Stimulated activated CD4-positive, alpha-beta T cell treated with anti-CD3 and anti-CD28 coated beads, Interleukin-2, amount 100 ng/mL, for 4 hours (primary cell): Measurements from ENCODE around the gene HYAL4.
"Not testable (repeated sequence)": the region's sequence is repeated elsewhere in the genome, so short reads cannot be mapped to it uniquely, and the experiment has no call there.

Experiments used
- DNase-seq: peaks from one replicate; pipeline ENCODE4 v3.0.0-alpha.2; 2020; ENCODE audit warnings: low read depth

The HYAL4 gene, protein sequence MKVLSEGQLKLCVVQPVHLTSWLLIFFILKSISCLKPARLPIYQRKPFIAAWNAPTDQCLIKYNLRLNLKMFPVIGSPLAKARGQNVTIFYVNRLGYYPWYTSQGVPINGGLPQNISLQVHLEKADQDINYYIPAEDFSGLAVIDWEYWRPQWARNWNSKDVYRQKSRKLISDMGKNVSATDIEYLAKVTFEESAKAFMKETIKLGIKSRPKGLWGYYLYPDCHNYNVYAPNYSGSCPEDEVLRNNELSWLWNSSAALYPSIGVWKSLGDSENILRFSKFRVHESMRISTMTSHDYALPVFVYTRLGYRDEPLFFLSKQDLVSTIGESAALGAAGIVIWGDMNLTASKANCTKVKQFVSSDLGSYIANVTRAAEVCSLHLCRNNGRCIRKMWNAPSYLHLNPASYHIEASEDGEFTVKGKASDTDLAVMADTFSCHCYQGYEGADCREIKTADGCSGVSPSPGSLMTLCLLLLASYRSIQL

DNA sequence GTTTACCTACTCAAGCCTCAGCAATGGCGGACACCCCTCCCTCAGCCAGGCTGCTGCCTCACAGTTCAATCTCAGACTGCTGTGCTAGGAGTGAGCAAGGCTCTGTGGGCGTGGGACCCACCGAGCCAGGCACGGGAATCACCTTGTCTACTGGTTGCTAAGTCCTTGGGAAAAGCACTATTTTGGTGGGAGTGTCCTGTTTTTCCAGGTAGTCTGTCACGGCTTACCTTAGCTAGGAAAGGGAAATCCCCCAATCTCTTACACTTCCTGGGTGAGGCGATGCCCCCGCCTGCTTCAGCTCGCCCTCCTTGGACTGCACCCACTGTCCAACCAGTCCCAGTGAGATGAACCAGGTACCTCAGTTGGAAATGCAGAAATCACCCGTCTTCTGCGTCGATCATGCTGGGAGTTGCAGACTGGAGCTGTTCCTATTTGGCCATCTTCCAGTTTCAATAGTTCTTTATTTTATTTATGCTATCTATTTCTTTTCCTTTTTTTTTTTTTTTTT lies at the start of gene HYAL4:
Gene HYAL4 (plus strand): TSS at position 458 of the 508 bp plus-strand sequence. CDS start 23,105 bp downstream, outside the sequence.
- no peak for DNase-seq

DNA sequence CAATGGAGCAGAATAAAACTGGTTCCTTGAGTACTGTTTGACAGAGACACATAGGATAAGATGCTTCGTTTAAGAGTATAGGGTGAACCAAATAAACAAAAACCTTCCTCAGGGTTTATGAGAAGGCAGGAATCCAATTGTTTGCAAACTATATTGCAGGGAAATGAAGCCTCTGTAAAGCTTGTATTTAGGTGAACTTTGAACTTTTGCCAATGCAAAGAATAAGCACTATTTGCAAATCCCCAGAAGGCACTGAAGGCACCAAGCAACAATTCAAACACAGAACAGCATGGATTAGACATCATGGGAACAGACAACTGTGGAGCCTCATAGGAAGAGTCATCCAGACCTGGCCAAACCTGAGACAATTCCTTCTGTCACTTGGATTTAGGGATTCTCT lies 49.1 kb upstream of the HYAL4 start:
- DNase-seq = no peak

DNA sequence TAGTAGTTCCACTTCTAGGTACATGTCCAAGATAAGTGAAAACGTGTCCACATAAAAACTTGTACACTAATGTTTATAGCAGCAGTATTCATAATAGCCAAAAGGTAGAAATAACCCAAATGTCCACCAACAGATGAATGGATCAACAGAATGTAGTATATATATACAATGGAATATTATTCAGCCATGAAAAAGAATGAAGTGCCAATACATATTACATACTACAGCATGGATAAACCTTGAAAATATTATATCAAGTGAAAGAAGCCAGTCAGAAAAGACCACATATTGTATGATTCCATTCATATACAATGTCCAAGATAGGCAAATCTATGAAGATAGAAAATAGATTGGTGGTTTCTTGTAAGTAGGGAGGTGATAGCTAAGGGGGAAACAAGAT lies 48.4 kb upstream of the HYAL4 start:
- DNase-seq = no peak

DNA sequence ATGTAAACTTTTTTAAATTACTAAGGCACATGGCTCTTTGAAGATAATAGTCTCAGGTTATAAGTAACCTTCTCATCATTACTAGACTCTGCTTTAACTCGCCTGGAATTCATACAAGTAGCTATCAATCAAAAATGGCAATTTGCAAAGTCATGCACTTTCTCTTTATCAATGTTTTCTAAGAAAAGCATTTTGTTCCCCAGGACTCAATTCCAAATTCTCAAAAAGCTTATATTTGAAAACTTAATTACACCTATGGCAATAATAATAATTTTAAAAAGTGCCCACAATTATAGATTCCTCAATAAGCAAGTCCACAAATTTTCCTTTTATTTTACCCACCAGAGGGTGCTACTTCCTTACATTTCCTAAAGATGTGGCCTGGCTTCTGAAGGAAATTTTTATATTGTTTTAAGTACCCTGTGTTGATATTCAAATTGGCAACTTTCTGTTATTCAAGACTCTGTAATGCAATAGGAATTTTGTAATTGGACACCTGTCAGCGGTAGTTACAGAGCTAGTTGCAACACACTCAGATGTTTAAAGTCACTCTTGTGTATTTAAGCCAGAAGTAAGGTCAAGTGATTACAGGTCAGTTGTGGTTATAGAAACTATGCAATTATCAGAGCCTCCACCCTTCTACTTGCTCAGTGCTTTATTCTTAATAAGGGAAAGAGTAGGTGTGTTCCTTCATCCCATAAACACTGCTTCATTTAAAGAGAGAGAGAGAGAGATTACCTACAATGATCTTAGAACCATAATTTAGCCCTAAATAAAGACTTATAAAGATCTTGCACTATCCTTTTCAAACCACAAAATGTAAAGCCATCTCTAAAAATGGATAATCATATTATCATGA lies 47.1 kb upstream of the HYAL4 start:
- no peak for DNase-seq

DNA sequence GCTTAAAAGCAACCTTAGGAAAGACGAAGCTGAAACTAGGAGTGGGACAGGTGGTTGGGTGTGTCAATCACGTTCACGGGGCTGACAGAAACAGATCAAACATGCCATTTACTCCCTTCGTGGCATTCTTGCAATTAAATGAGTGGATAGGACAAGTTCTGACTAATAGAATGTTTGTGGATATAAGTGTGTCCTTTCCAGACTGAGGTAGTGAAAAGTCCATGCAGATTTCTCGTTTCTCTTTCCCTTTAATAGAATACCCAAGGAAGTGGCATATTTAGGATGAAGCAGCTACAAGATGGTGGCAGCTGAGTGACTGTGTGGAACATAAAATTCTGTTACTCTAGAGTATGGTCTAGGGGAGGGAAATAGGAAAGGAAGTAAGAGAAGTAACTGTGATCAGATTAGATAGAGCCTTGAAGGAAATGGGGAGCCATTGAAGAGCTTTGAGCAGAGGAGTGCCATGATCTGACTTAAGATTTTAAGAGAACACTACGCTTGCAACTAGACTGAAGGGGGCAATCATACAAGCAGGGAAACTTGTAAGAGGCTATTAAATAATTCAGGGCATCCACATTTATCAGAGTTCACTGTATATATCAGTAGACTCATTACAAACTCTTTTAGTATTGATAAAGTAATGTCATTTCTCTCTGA lies 46.3 kb upstream of the HYAL4 start:
- DNase-seq = no peak

DNA sequence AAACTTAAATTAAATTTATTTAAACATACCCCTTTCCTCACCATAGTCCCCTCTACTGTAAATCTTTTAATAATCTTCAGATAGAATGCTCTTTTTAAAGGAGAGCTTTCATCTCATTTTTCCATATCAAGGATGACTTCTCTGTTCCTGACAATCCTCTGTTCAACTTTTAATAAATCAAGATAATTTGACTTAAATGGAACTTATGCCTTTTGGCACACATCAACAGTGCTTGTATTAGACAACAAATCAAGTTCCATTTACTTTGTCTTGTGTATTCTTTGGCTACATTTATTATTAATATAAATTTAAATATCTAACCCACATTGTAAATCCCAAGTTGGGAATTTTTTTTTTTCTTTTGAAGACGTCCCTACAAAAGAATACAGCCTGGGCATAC lies 42.7 kb upstream of the HYAL4 start:
- DNase-seq = no peak

DNA sequence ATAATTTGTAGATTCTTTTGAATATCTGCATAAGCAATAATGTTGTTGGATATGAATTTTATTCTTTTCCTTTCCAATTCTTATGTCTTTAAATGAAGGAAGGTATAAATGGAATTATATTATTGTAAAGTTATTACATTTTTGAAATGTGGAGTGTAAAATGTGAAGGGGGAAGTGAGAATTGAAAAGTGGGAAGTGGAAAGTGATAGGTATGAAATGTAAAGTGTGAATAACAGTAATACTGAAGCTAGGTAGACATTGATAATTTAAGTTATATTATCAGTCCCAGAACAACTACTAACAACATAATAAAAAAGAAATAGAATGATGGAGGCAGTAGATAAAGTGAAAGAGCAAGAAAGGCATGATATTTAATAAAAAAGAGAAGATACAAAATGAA lies 39.7 kb upstream of the HYAL4 start:
- DNase-seq = no peak

DNA sequence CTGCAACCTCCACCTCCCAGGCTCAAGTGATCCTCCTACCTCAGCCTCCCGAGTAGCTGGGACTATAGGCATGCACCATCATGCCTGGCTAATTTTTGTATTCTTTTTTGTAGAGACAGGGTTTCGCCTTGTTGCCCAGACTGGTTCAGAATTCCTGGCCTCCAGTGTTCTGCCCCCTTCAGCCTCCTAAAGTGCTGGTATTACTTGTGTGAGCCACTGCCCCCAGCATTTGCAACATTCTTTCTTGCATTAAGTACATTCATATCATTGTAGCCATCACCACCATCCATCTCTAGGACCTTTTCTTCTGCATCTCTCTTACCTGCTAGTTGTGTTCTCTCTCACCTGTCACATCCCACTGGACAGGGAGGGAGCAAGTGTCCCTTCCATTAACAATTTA lies 35.5 kb upstream of the HYAL4 start:
- no peak for DNase-seq

DNA sequence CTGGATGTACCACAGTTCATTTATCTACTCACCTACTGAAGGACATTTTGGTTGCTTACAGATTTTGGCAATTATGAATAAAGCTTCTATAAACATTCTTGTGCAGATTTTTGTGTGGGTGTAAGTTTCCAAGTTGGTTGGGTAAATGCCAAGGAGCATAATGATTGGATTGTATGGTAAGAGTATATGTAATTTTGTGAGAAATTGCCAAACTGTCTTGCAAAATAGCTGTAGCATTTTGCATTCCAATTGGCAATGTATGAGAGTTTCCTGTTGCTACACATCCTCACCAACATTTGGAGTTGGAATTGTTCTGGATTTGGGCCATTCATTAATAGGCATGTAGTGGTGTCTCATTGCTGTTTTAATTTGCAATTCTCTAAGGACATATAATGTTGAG lies 33.9 kb upstream of the HYAL4 start:
- DNase-seq = no peak

DNA sequence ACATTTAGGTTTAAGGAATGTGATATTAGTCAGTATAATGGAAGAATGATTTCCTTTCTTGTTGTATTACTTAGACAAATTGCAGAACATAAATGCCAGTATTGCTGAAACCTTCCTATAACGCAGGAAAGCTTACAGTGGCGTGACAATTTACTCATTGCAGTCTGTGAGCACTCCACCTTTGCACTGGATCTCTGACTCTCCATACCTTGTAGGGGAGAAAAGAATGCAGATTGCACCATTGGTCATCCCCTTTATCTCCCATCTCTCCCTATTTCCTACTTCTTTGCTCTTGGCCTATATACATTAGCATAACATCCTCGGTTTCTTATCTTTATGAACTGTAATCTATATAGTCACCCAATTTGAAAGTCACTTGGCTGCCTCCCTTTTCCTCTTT lies 28.1 kb upstream of the HYAL4 start:
- DNase-seq = no peak

DNA sequence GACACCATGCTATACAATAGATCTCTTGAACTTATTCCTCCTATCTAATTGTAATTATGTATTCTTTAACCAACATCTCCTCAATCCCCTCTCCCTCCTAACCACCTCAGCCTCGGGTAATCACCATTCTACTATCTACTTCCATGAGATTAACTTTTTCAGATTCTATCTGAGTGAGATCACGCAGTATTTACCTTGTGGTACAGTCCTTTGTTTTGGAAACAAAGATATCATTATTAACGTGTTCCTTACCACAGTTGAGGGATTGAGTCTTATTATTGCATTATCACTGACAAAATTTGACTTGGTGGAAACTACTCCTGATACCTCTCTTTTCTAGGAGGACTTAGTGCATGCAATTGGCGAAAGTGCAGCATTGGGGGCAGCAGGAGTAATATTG lies 26.0 kb upstream of the HYAL4 start:
- DNase-seq = no peak

DNA sequence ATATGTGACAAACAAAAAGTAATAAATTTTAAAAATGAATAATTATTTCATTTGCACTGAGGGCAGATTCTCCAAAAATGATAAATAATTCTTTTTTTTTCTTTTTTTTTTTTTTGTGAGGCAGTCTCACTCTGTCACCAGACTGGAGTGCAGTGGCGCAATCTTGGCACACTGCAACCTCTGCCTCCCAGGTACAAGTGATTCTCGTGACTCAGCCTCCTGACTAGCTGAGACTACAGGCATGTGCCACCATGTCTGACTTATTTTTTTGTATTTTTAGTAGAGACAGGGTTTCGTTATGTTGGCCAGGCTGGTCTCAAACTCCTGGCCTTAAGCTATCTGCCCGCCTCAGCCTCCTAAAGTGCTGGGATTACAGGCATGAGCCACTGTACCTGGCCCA lies 25.2 kb upstream of the HYAL4 start:
- DNase-seq = not testable (repeated sequence)

DNA sequence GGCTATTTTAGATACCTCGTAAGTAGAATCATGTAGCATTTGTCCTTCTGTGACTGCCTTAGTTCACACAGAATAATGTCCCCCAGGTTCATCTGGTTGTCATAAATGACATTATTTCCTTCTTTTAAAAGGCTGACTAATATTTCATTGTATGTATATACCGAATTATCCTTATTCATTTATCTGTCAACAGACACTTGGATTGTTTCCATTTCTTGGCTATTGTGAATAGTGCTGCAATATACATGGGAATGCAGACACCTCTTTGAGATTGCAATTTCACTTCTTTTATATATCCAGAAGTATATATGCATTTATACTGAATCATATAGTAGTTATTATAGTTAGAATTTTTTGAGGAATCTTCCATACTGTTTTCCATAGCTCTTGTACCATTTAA lies 24.1 kb upstream of the HYAL4 start:
- no peak for DNase-seq

DNA sequence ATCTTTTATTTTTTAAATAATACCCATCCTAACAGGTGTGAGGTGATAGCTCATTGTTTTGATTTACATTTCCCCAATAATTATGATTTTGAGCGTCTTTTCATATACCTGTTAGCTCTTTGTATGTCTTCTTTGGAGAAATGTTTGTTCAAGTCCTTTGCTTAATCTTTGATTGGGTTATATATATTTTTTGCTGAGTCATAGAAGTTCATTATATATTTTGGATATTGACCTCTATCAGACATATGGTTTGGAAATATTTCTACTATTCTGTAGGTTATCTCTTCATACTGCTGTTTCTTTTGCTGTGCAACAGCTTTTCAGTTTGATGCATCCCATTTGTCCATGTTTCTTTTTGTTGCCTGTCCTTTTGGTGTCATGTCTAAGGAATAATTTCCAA lies 23.6 kb upstream of the HYAL4 start:
- no peak for DNase-seq

DNA sequence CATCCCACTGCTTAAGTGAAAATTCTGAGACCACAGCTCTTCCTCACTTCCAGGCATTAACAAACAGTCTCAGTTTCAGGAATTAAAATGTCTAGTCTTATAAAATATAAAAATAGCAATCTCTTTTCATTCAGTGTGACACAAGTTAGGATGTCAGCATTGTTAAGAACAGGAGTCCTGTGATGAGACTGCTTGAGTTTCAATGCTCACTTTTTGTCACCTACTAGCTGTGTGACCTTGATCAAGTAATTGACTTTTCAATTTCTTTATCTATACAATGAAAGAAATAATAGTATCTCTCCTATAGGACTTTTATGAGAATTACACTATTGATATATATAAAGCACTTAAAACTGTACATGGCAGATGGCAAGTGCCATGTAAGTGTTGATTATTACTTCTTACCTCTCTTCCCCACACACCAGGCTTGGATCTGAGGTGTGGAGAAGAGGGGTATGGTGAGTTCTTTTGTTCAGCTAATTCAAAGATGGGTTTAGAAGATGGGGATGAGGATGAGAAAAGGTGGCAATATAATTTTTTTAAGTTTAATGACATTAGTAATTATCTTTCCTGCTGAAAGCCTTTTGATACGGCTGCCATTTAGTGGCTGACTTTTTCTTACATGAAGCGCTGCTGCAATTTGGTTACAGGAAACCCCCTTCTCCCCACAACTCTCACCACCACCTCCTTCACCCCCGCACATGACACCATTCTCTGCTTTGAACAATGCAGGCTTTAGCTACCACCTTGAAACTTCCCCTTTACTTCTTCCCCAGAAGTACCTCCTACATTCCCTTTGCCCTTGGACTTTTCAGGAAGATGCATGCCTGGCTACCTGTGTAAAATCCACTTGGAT lies 20.8 kb upstream of the HYAL4 start:
- DNase-seq = peak; percentile 19

DNA sequence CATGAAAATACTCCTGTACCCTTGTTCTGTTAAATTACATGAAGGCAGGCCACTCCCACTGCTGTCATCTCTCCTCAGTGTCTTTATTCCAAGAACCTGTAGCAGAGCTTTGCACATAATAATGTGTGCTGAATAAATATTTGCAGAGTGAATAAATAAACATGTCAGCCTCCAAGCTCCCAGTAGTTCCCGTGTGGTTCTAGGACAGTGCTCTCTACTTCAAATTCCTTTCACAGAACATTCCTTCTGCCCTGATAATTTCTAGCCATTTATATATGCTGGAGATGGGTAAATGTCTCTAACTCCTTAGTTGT lies 20.3 kb upstream of the HYAL4 start:
- no peak for DNase-seq

DNA sequence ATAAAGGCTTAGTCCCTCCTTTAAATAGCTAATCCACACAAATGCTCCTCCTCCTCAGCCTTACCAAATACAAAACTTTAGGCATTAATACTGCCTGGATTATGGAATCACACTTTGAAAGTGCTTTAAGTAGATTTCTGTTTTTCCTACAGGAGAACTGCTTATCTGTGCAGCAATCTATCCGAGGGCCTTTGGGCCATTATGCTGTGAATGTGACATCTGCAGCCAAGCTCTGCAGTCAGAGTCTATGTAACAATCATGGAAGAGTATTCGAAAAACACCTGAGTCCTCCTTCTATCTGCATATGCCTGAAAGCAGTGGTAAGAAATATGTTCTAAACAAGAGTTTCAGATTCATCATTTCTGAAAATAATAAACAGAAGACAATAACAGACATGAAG lies 16.2 kb upstream of the HYAL4 start:
- DNase-seq = no peak

DNA sequence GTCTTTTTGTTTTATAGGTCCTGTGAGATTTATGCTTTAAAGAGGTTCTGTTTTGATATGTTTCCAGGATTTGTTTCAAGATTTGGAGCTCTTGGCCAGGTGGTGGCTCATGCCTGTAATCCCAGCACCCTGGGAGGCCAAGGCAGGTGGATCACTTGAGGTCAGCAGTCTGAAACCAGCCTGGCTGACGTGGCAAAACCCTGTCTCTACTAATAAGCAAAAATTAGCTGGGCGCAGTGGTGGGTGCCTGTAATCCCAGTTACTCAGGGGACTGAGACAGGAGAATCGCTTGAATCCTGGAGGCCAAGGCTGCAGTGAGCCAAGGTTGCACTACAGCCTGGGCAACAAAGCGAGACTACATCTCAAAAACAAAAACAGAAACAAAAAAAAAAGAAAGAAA lies 8.3 kb upstream of the HYAL4 start:
- DNase-seq = no peak

DNA sequence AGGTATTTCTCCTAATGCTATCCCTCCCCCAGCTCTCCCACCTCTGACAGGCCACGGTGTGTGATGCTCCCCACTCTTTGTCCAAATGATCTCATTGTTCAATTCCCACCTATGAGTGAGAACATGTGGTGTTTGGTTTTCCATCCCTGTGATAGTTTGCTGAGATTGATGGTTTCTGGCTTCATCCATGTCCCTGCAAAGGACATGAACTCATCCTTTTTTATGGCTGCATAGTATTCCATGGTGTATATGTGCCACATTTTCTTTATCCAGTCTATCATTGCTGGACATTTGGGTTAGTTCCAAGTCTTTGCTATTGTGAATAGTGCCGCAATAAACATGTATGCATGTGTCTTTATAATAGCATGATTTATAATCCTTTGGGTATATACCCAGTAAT lies 5.9 kb upstream of the HYAL4 start:
- DNase-seq = not testable (repeated sequence)

DNA sequence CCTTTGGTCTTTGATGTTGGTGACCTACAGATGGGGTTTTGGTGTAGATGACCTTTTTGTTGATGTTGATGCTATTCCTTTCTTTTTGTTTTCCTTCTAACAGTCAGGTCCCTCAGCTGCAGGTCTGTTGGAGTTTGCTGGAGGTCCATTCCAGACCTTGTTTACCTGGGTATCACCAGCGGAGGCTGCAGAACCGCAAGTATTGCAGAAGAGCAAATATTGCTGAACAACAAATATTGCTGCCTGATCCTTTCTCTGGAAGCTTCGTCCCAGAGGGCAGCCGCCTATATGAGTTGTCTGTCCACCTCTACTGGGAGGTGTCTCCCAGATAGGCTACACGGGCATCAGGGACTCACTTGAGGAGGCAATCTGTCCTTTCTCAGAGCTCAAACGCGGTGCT lies 827 bp upstream of the HYAL4 start:
- not testable (repeated sequence) for DNase-seq

DNA sequence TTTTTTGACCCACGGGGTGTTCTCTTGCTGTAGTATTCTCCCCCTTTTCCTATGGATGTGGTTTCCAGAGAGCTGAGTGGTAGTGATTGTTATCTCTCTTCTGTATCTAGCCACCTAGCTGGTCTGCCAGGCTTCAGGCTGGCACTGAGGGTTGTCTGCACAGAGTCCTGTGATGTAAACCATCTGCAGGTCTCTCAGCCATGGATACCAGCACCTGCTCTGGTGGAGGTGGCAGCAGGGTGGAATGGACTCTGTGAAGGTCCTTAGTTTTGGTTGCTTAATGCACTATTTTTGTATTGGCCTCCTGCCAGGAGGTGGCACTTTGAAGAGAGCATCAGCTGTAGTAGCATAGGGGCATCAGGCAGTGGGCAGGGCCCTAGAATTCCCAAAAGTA lies 851 bp downstream of the HYAL4 start:
- no peak for DNase-seq
